ENCODE results near the gene ASF1A.

Gene ASF1A

DNA sequence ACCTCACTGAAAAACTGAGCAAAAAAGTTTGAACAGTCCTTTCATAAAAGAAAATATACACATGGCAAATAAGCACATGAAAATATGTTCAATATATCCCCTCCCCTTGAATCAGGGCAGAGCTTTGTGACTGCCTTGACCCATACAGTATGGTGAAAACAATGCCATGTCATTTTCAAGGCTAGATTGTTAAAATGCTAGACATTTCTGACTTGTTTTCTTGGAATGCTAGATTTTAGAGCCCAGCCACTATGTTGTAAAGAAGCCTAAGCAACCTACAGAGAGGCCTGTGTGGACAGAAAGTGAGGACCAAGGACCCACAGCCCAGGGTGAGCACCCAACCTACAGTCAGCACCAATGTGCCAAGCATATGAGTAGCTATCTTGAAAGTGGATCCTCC is 17.1 kb upstream of the ASF1A start:
- DNase-seq (ENCODE audit: low read depth, low spot score) = no peak
- H3K4me3 ChIP-seq (ENCODE audit: low read length) = no peak overlapping the region

DNA sequence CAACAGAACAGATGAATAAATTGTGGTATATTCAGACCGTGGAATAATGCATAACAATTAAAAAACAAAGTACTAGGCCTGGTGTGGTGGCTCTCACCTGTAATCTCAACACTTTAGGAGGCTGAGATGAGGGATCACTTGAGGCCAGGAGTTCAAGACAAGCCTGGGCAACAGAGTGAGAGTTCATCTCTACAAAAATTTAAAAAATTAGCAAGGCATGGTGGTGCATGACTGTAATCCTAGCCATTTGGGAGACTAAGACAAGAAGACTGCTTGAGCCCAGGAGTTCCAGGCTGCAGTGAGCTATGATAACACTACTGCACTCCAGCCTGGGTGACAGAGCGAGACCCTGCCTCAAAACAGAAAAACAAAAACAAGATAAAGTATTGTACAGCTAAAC is 16.1 kb upstream of the ASF1A start:
- H3K4me3 ChIP-seq (ENCODE audit: low read length) = no peak overlapping the region
- no peak for DNase-seq (ENCODE audit: low read depth, low spot score)

GRCh38 chr6:118881440-118882313 is 12.3 kb upstream of the ASF1A start:
- no peak for DNase-seq (ENCODE audit: low read depth, low spot score)

GRCh38 chr6:118882314-118882905 is 11.5 kb upstream of the ASF1A start:
- no peak overlapping the region for H3K4me3 ChIP-seq (ENCODE audit: low read length)
- no peak for DNase-seq (ENCODE audit: low read depth, low spot score)

More at GRCh38 chr6:118881440-118882313, 12.3 kb upstream of the ASF1A start:
- H3K4me3 ChIP-seq (ENCODE audit: low read length) = no peak overlapping the region

GRCh38 chr6:118886641-118887040 is 7.3 kb upstream of the ASF1A start:
- DNase-seq (ENCODE audit: low read depth, low spot score) = peak; percentile 54
- H3K4me3 ChIP-seq (ENCODE audit: low read length) = no peak overlapping the region

DNA sequence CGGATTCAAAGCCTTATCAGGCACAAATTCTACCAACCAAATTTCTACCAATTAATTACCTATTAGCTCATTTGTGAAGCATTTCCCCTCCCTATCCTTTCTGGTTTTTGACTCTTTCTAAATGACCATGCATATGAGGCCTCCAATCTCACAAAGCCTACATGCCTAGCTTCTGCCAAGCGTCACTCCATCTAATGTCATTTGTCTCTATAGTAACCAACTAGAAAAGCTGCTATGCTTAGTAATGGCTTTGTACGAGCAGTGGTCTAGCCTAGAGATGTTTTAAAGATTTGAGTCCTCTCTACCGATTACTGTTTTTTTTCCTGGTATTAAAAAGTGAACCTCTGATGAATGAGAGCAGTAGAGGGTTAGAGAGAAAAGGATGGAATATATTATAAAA is 4.8 kb upstream of the ASF1A start:
- H3K4me3 ChIP-seq (ENCODE audit: low read length) = no peak overlapping the region
- DNase-seq (ENCODE audit: low read depth, low spot score) = no peak

DNA sequence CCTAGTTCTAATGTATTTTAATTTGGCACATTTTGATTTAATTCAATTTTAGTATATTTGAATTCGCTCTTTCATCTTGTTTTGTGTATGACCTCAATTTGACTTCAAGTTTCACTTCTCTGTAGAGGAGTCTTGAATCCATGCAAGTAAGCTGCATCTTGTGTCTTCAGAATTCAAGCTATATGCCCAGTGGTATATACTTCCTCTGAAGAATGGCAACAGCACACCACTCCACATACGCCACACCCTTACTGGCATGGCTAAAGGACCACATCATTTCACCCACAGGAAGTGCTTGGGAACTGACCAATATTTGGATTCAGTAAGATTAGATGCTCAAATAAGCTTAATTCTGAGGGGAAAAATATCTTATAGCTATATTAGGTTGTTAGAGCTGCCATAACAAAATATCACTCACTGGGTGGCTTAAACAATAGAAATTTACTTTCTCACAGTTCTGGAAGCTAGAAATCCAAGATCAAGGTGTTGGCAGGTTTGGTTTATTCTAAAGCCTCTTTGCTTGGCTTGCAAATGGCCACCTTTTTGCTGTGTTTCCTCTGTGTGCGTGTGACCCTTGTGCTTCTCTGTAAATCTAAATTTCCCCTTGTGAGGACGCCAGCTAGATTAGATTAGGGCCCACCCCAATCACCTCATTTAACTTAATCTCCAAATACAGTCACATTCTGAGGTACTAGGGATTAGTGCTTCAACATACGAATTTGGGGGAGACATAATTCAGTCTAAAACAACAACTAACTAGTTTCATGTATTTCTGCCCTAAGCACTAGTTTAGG is 2.8 kb upstream of the ASF1A start:
- no peak for DNase-seq (ENCODE audit: low read depth, low spot score)
- H3K4me3 ChIP-seq (ENCODE audit: low read length) = no peak overlapping the region

- H3K4me3 ChIP-seq (ENCODE audit: low read length) = peak overlapping the region; percentile 74
- no peak for DNase-seq (ENCODE audit: low read depth, low spot score)
Observed at GRCh38 chr6:118892355-118892991, 1.5 kb upstream of the ASF1A start.

DNA sequence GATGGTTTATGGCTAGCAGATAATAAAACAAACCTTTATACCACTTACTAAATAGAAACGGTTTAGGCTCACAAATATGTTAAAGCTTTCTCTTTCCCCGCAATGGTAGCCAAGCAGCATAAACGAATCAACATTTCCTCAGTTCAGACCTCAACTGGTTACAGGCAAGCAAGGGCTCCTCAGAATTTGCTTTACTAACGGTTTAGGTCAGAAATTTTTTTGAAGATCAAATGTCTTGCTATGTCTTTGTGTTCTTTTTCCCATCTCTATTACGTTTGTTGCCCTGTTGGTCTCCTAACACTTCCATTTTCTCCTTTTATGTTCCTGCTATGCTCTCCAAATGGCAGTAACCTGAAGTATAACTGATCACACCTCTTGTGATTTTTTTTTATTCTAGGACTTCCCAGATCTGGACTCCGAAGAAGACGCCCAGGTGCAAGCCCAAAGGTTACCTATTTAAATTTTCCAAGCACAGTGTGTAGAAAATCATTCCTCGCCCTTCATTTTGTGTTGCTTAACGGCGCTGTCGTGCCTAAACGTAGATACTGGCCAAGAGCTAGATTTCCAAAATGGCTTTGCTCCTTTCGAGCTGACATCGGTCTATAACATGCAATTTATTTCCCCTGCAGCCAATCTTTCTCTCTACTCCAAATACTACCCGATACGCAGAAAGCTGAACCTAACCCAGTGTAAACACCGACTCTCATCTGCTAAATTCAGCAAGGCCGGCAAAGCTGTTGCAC is 717 bp upstream of the ASF1A start:
- H3K4me3 ChIP-seq (ENCODE audit: low read length) = peak overlapping the region; percentile 74
- DNase-seq (ENCODE audit: low read depth, low spot score) = peak; percentile 78

GRCh38 chr6:118894425-118895260 is 691 bp downstream of the ASF1A start:
- DNase-seq (ENCODE audit: low read depth, low spot score) = peak; percentile 39
- peak overlapping the region; percentile 87 for H3K4me3 ChIP-seq (ENCODE audit: low read length)

DNA sequence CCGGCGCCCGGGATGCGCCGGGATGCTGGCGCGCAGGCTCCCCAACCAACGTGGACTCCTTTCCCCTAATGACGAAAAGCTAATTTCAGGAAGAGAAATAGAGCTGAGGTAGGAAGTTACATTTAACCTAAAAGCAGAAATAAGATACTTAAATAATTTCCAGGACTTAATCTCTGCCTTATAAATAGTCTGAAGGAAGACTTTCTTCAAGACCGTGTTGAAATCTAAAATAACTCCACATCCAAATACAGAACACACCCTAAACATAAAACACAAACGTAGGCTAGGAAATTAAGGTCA is 1.3 kb downstream of the ASF1A start:
- DNase-seq (ENCODE audit: low read depth, low spot score) = no peak
- peak overlapping the region; percentile 87 for H3K4me3 ChIP-seq (ENCODE audit: low read length)

GRCh38 chr6:118895859-118896258 is 1.9 kb downstream of the ASF1A start:
- no peak for DNase-seq (ENCODE audit: low read depth, low spot score)
- peak overlapping the region; percentile 87 for H3K4me3 ChIP-seq (ENCODE audit: low read length)

GRCh38 chr6:118896339-118897136 is 2.6 kb downstream of the ASF1A start:
- peak overlapping the region; percentile 87 for H3K4me3 ChIP-seq (ENCODE audit: low read length)
- peak; percentile 82 for DNase-seq (ENCODE audit: low read depth, low spot score)

DNA sequence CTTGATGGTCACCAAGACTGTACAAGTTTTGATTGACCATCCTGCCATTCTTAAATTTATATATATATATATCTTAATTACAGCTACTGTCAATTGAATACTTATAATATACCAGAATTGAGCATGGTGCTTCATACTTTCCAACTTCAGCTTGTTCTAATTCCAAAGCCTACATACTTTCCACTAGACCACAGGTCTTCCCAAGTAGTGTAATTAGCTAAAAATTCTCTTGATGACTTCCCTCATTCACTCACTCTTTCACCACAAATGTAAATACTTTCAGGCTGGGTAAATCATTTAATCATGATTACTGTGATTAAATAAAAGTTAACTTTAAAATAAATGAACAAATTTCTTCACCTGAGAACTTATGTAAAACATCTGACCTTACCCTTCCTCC is 3.4 kb downstream of the ASF1A start:
- DNase-seq (ENCODE audit: low read depth, low spot score) = no peak
- H3K4me3 ChIP-seq (ENCODE audit: low read length) = no peak overlapping the region

- no peak for DNase-seq (ENCODE audit: low read depth, low spot score)
- H3K4me3 ChIP-seq (ENCODE audit: low read length) = no peak overlapping the region
Observed at GRCh38 chr6:118899948-118900347, 6.0 kb downstream of the ASF1A start.

DNA sequence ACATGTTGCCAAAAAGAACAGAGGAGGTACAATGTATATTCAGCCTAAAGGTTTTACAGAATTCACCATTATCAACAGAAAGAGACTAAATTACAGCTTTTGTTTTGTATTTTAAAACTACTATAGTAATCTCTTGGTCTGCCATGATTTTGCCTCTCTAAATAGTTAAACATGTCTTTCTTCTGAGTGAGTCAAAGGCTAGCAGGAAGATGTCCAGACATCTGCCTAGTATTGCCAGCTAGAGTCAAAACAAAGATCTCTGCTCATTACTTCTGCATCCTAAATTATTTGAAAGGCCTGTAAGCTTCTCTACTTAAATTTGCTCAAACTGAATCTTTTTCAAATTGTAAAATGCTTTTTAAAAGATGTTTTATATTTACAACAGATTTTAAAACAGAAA is 8.8 kb downstream of the ASF1A start:
- H3K4me3 ChIP-seq (ENCODE audit: low read length) = no peak overlapping the region
- no peak for DNase-seq (ENCODE audit: low read depth, low spot score)

DNA sequence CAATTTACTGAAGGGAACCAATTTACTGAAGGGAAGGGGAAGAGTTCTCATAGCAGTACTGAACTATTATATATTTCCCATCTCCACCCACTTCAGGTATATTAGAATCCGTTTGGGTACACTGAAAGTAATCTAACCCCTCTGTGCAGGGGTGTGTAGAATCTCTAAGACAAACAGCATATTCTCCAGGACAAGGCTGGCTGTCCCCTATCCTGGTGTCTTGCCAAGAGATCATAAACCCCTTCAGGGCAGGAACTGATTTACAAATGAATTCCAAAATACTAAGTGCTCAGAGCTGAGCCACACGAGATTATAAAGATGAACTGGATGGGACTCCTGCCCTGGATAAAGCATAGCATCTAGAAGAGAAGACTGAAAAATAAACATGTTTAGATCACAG is 9.2 kb downstream of the ASF1A start:
- no peak for DNase-seq (ENCODE audit: low read depth, low spot score)
- H3K4me3 ChIP-seq (ENCODE audit: low read length) = no peak overlapping the region
